ENCODE results near the gene FGF11. TPM values are rescaled to one million over a fixed set of nuclear protein-coding genes. Genes with fewer than 3 reads are reported as not detected.
A peak's percentile ranks its signal among the peaks of the same experiment; 100 is the strongest.

FGF11 gene
- total RNA-seq, 1 experiment from 2014 or later, result 12.5 TPM

DNA sequence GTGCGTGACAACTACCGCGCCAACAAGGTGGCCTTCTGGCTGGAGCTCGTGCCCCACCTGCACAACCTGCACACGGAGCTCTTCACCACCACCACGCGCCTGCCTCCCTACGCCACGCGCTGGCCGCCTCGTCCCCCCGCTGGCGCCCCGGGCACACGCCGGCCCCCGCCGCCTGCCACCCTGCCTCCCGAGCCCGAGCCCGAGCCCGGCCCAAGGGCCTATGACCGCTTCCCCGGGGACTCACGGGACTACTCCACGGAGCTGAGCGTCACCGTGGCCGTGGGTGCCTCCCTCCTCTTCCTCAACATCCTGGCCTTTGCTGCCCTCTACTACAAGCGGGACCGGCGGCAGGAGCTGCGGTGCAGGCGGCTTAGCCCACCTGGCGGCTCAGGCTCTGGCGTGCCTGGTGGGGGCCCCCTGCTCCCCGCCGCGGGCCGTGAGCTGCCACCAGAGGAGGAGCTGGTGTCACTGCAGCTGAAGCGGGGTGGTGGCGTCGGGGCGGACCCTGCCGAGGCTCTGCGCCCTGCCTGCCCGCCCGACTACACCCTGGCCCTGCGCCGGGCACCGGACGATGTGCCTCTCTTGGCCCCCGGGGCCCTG lies 22.2 kb upstream of the FGF11 start:
- H3K36me3 ChIP-seq (replicated peaks; ENCODE audit: control insufficient read depth, insufficient read depth, low read length), result peaks cover 7% of the 10 kb centered on the region
- no peaks in the 10 kb centered on the region for H3K27me3 ChIP-seq (ENCODE audit: control insufficient read depth, insufficient read depth, low read length)
- no peak for DNase-seq

DNA sequence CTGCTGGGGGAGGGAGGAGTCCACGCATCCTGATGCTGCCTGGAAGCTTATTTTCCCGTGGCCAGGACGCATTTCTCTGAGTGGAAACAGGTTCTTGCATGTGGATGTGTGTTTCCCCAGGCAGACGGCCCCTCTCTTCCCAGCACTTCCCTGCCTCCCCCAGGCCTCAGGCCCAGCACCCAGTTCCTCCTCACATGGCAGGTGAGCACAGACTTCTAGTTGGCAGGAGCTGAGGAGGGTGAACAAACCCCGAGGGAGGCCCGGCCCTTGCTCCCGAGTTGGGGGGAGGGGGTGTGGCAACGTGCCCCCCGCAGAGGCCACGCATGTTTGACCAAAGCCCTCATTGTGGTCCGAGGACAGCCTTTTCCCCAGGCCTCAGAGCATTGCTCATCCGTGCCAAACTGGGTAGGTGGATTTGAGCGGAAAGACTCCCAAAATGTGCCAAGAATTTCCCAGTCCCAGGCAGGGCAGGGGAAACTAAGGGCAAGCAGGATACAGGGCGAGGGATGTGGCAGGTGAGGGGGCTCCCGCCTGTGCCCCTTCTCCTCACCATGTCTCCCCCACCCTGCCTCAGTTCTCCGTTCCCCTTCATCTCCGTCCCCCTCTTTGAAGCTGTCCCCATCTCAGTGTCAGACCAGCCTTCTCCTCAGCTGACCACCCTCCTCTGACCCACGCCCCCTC lies 20.7 kb upstream of the FGF11 start:
- H3K27me3 ChIP-seq (ENCODE audit: control insufficient read depth, insufficient read depth, low read length), result no peaks in the 10 kb centered on the region
- peaks cover 7% of the 10 kb centered on the region for H3K36me3 ChIP-seq (replicated peaks; ENCODE audit: control insufficient read depth, insufficient read depth, low read length)
- no peak overlapping the region for H3K4me3 ChIP-seq (ENCODE audit: insufficient read depth, low read depth, low read length)
- peak; percentile 63 for DNase-seq

More for the DNA sequence above, 22.2 kb upstream of the FGF11 start:
- no peak overlapping the region for H3K4me3 ChIP-seq (ENCODE audit: insufficient read depth, low read depth, low read length)

DNA sequence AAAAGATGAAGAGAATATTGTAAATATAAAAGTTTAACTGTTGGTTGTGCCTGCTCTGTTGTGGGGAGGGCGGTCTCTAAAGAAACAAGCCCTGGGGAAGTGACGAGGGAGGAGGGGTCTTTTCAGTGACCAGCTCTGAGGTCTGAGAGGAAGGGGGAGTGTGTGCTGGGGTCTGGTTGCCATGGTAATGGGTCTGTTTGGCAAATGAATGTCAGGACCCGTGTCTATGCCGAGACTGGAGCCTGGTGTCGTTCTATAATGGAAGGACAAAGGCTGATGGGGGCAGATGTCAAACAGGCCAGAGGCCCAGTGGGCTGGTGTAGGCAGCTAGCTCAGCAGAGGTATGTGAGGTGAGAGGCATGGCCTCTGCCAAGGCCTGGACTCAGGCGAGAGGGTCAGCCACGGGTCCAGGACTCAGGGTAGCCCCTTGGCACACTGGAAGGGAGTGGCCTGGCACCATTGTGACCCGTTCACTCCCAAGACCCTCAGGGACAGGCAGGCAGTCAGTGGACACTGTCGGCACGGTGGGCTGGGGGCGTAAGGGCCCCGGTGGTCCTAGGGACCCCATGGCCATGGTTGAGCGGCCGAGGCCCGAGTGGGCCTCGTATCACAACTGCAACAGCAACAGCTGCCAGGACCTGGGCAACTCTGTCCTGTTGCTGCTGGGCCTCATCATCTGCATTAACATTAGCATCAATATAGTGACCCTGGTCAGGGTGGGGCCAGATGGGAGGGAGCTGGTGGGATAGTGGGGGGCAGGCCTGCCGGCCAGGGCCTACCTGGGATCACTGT lies 19.3 kb upstream of the FGF11 start, which contains the start of gene SPEM1:
SPEM1 (plus strand) TSS at position 506 of the 792 bp plus-strand sequence; CDS start at position 567, 61 bp downstream.
- peak; percentile 74 for DNase-seq
- Histone ChIP-seq H3K4me3 (ENCODE audit: insufficient read depth, low read depth, low read length) (no peak within 1 kb of the TSS), H3K27me3 (ENCODE audit: control insufficient read depth, insufficient read depth, low read length) (no peaks in the 10 kb centered on the region), H3K36me3 (replicated peaks; ENCODE audit: control insufficient read depth, insufficient read depth, low read length) (peaks cover 6% of the 10 kb centered on the region)

DNA sequence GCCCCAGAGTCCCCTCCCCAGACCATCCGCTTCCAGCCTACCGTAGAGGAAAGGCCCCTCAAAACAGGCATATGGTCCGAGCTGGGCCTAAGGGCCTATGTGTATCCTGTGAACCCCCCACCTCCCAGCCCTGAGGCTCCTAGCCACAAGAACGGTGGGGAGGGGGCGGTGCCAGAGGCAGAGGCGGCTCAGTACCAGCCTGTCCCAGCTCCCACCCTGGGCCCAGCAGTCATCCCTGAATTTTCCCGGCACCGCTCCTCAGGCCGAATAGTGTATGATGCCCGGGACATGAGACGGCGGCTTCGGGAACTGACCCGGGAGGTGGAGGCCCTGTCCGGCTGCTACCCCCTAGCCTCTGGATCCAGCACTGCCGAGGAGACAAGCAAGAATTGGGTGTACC lies 18.1 kb upstream of the FGF11 start:
- peak; percentile 53 for DNase-seq
- no peaks in the 10 kb centered on the region for H3K27me3 ChIP-seq (ENCODE audit: control insufficient read depth, insufficient read depth, low read length)

DNA sequence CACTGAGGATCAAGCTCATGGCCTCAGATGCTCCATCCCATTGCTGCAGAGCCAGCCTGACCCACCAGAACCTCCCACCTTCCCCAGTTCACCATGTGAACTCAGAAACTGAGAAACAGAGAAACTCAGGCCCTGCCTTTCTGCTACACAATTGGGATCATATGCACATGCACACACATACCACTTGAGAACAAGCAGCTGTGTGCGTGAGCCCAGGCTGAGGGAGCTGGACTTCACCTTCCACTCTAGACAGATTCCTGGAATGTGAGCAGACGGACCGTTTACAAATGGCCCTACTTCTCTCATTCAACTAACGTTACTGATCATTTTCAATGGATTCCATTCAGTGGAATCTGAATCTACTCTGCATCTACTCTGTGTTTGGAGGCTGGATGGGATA lies 15.6 kb upstream of the FGF11 start:
- H3K4me3 ChIP-seq (ENCODE audit: insufficient read depth, low read depth, low read length), result no peak overlapping the region
- H3K36me3 ChIP-seq (replicated peaks; ENCODE audit: control insufficient read depth, insufficient read depth, low read length), result no peaks in the 10 kb centered on the region
- H3K27me3 ChIP-seq (ENCODE audit: control insufficient read depth, insufficient read depth, low read length), result no peaks in the 10 kb centered on the region
- DNase-seq, result no peak

More for the DNA sequence above, 18.1 kb upstream of the FGF11 start:
- H3K4me3 ChIP-seq (ENCODE audit: insufficient read depth, low read depth, low read length), result no peak overlapping the region
- H3K36me3 ChIP-seq (replicated peaks; ENCODE audit: control insufficient read depth, insufficient read depth, low read length), result no peaks in the 10 kb centered on the region; the same call in 1 of the 2 replicates

DNA sequence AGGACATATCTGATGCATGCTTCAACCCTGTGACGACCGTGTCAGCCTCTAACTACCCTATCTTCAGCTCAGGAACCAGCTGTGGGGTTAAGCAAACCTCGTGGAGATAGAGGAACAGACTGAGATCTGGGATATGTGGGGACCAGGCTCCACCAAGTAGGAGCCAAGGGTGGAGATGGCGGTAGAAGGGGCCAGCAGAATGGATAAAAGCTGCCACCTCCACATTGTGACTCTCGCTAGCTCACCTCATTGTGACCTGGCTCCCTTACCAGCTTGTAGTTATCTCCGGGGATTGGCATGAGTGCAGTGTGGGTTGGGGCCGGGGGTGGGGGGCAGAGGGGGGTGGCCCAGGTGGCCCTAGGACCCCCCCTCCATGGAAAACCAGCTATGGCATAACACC lies 14.0 kb upstream of the FGF11 start, which contains the start of gene SPEM2:
SPEM2 (plus strand) TSS at position 301 of the 400 bp plus-strand sequence; CDS start at position 374, 73 bp downstream.
- H3K4me3 ChIP-seq (ENCODE audit: insufficient read depth, low read depth, low read length), result no peak within 1 kb of the TSS
- no peak for DNase-seq
- no peaks in the 10 kb centered on the region for H3K36me3 ChIP-seq (replicated peaks; ENCODE audit: control insufficient read depth, insufficient read depth, low read length)
- no peaks in the 10 kb centered on the region for H3K27me3 ChIP-seq (ENCODE audit: control insufficient read depth, insufficient read depth, low read length)

DNA sequence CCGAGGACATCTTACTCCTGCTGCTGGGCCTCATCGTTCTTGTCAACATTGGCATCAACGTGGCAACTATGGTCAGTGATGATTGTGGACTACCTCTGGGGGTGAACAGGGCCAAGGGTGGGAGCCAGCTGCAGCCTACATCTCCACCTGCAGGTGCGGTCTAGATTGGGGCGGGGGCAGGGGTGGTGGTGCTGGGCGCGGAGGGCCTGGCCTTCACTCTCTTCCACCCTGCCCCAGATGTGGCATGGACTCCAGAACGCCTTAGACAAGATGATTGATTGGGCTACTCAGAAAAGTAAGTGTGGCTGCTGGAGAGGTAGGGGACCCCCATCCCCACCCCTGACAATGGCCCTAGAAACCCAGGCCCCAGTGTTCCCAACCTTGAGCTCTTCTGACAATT lies 13.6 kb upstream of the FGF11 start:
- Histone ChIP-seq H3K36me3 (replicated peaks; ENCODE audit: control insufficient read depth, insufficient read depth, low read length) (no peaks in the 10 kb centered on the region), H3K27me3 (ENCODE audit: control insufficient read depth, insufficient read depth, low read length) (no peaks in the 10 kb centered on the region), H3K4me3 (ENCODE audit: insufficient read depth, low read depth, low read length) (no peak overlapping the region)
- DNase-seq, result peak; percentile 63

DNA sequence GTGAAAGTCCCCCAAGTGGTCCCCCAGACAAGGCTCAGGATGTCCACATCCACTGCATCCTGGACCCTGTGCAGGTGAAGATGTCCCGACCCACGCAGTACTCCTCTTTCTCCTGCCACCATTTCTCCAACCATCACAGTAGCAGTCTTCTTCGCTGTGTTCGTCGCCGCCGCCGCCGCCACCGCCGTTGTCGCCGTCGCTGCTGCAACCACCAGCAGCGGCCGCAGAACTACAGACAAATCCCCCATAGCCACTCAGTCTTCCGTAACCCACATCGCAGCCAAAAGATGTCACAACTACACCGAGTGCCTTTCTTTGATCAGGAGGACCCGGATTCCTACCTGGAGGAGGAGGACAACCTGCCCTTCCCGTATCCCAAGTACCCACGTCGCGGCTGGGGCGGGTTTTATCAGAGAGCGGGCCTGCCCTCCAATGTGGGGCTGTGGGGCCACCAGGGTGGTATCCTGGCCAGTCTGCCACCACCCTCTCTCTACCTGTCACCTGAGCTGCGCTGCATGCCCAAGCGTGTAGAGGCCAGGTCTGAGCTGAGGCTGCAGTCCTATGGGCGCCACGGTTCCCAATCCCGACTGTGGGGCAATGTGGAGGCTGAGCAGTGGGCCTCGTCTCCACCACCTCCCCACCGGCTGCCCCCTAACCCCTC lies 13.0 kb upstream of the FGF11 start:
- Histone ChIP-seq H3K4me3 (ENCODE audit: insufficient read depth, low read depth, low read length) (no peak overlapping the region), H3K36me3 (replicated peaks; ENCODE audit: control insufficient read depth, insufficient read depth, low read length) (no peaks in the 10 kb centered on the region), H3K27me3 (ENCODE audit: control insufficient read depth, insufficient read depth, low read length) (no peaks in the 10 kb centered on the region)
- no peak for DNase-seq

DNA sequence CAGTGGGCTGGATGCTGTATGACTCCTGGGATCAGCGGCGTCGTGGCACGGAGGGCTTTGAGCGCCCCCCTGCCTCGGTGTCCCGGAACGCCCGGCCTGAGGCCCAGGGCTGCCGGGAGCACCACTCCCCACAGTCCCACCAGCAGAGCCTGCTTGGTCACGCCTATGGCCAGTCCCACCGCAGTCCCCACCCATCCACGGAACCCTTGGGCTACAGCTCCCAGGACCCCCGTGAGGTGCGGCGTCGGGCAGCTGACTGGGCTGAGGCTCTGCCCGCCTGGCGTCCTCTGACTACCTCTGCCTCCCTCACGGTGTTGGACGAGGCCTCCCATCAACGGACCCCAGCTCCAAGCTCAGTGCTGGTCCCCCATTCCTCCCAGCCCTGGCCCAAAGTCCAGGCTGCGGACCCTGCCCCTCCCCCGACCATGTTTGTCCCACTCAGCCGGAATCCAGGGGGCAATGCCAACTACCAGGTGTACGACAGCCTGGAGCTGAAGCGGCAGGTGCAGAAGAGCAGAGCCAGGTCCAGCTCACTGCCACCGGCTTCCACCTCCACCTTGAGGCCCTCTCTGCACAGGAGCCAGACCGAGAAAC lies 12.3 kb upstream of the FGF11 start:
- Histone ChIP-seq H3K36me3 (replicated peaks; ENCODE audit: control insufficient read depth, insufficient read depth, low read length) (no peaks in the 10 kb centered on the region), H3K27me3 (ENCODE audit: control insufficient read depth, insufficient read depth, low read length) (no peaks in the 10 kb centered on the region)
- peak; percentile 62 for DNase-seq

DNA sequence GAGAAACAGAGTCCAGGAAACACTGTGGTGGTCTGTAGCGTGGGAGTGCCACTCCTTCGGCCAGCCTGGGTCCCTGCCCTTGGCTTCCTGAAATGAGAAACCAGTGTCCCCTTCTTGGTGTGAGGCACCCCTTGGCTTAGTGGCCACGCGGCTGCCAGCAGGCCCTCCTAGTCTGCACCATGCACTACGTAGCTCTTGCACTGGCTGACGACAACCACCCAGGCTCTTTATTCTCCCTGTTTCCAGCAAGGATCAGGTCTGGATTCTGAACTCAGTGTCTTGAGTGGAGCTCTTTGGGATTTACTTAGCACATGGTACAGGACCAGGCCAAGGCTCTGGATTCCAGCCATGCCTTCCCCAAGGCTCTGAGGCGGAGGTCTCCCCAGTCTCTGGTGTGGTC lies 11.8 kb upstream of the FGF11 start:
- Histone ChIP-seq H3K27me3 (ENCODE audit: control insufficient read depth, insufficient read depth, low read length) (no peaks in the 10 kb centered on the region), H3K4me3 (ENCODE audit: insufficient read depth, low read depth, low read length) (no peak overlapping the region), H3K36me3 (replicated peaks; ENCODE audit: control insufficient read depth, insufficient read depth, low read length) (no peaks in the 10 kb centered on the region)
- peak; percentile 60 for DNase-seq

More for the DNA sequence above, 12.3 kb upstream of the FGF11 start:
- no peak overlapping the region for H3K4me3 ChIP-seq (ENCODE audit: insufficient read depth, low read depth, low read length)

DNA sequence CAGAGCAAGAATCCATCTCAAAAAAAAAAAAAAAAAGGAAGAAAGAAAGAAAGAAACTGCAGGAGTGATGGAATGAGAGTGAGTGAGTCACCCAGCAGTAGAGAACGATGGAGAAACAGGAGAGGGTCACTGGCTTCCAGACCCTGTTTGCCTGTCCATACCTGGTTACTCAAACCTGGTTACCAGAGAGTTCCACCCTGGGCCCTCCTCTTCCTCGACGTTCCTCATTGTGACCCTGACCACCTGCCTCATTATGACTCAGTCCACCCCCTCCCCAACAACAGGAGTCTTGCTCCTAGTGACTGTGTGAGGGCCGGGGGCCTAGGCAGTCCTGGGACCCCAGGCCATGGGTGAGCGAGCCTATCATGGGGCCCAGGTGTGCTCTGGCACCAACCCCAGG lies 10.8 kb upstream of the FGF11 start, which contains the start of gene SPEM3:
SPEM3 (plus strand) TSS at position 301 of the 400 bp plus-strand sequence; CDS start at position 347, 46 bp downstream.
- no peaks in the 10 kb centered on the region for H3K27me3 ChIP-seq (ENCODE audit: control insufficient read depth, insufficient read depth, low read length)
- peak; percentile 37 for DNase-seq
- no peak within 1 kb of the TSS for H3K4me3 ChIP-seq (ENCODE audit: insufficient read depth, low read depth, low read length)
- H3K36me3 ChIP-seq (replicated peaks; ENCODE audit: control insufficient read depth, insufficient read depth, low read length), result no peaks in the 10 kb centered on the region

DNA sequence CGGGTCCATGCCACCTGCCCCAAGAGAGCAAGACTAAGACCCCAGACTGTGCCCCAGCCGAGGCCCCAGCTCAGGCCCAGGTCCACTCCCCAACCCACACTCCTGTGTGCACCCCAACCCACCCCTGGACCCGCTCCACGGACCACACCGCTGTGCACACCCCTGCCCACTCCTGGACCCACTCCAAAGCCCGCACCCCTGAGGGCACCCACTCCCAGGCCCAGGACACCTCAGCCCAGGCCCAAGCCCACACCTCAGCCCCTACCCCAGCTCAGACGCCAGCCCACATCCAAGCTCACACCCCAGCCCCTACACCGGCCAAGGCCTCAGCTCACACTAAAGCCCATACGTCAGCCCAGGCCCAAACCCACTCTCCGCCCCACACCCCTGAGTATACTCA lies 9.6 kb upstream of the FGF11 start:
- no peaks in the 10 kb centered on the region for H3K36me3 ChIP-seq (replicated peaks; ENCODE audit: control insufficient read depth, insufficient read depth, low read length)

DNA sequence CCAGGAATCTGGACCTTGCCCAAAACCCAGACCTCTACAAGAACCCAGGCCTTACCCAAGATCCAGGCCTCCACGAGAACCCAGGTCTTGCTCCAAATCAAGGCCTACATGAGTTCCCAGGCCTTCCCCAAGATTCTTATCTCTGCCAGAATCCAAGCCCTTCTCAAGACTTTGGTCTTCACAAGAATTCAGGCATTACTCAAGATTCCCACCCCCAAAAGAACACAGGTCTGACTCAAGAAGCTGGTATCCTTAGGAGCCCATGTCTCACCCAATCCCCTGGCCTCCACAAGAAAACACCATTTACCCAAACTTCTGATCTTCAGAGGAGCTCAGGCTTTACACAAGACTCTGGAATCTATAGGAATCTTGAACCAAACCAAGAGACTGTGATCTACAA lies 8.1 kb upstream of the FGF11 start:
- DNase-seq, result no peak
- Histone ChIP-seq H3K27me3 (ENCODE audit: control insufficient read depth, insufficient read depth, low read length) (peaks cover 2% of the 10 kb centered on the region; the same call in 1 of the 2 replicates), H3K4me3 (ENCODE audit: insufficient read depth, low read depth, low read length) (no peak overlapping the region), H3K36me3 (replicated peaks; ENCODE audit: control insufficient read depth, insufficient read depth, low read length) (no peaks in the 10 kb centered on the region)

More for the DNA sequence above, 9.6 kb upstream of the FGF11 start:
- H3K27me3 ChIP-seq (ENCODE audit: control insufficient read depth, insufficient read depth, low read length), result no peaks in the 10 kb centered on the region
- DNase-seq, result peak; percentile 50
- H3K4me3 ChIP-seq (ENCODE audit: insufficient read depth, low read depth, low read length), result no peak overlapping the region

DNA sequence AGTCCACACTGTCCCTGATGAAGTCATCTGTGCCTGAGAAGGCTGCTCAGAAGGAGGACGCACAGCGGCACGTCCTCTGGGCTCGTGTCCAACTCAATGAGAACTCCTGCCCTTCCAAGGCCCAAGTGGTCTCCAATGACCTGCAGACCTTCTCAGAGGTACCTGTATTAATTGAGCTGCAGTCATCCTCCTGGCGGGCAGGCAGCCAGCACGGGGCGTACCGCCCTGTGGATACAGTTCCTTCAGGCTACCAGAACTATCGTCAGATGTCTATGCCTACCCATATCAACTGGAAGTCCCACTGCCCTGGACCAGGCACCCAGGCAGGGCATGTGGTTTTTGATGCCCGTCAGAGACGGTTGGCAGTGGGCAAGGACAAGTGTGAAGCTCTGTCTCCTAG lies 7.0 kb upstream of the FGF11 start:
- Histone ChIP-seq H3K27me3 (ENCODE audit: control insufficient read depth, insufficient read depth, low read length) (peaks cover 12% of the 10 kb centered on the region; the same call in 1 of the 2 replicates), H3K36me3 (replicated peaks; ENCODE audit: control insufficient read depth, insufficient read depth, low read length) (no peaks in the 10 kb centered on the region), H3K4me3 (ENCODE audit: insufficient read depth, low read depth, low read length) (no peak overlapping the region)
- no peak for DNase-seq
